Pancreas (tissue), 10 donors: ENCODE results near the gene DIDO1. TPM values are rescaled to one million over a fixed set of nuclear protein-coding genes. Genes with fewer than 3 reads are reported as not detected.
A peak's percentile ranks its signal among the peaks of the same experiment; 100 is the strongest.

Experiments
- ATAC-seq, 4 donors: fragments of 200-7000 bp; cut with Tn5 transposase; one replicate each; pipeline versions ENCODE4 v1.8.0 to v1.9.1; 2020; ENCODE audit warnings: mild to moderate bottlenecking in 4 of 4, moderate library complexity in 4 of 4
- DNase-seq, 6 donors: peaks; one replicate each; pipeline ENCODE4 v3.0.0-alpha.2; 2020
- FAIRE-seq: peaks from 2 replicates; lab custom pipeline; 2012; peaks lifted over from hg19 to GRCh38; lab: Jason Lieb, UNC
- H3K27ac ChIP-seq, 4 donors: fragments of 200-600 bp; sonication (generic); 1 replicate in 3 of 4; 2 replicates in 1 of 4; pipeline versions ENCODE4 v1.5.0 to v1.8.0; 2020
- H3K27me3 ChIP-seq, 4 donors: fragments of 200-600 bp; one replicate each; pipeline ENCODE4 v1.8.0; 2021
- H3K36me3 ChIP-seq, 3 donors: fragments of 200-600 bp; sonication (generic) in 1 of 3; one replicate each; pipeline versions ENCODE4 v1.5.0 to v1.8.0; 2020 to 2021
- H3K4me1 ChIP-seq, 3 donors: fragments of 200-600 bp; one replicate each; pipeline ENCODE4 v1.8.0; 2021
- H3K4me3 ChIP-seq, 4 donors: fragments of 200-600 bp; sonication (generic) in 2 of 4; one replicate each; pipeline versions ENCODE4 v1.5.0 to v1.8.0; 2020 to 2021
- H3K9me3 ChIP-seq, 4 donors: fragments of 200-600 bp; one replicate each; pipeline ENCODE4 v1.8.0; 2021
- CTCF ChIP-seq, 4 donors: fragments of 200-600 bp; sonication (generic) in 3 of 4; IDR thresholded peaks; one replicate each; pipeline versions ENCODE4 v1.5.0 to v1.8.0; 2021; ENCODE audit warnings: antibody characterized with exemption in 4 of 4
- WGBS, 2 donors: extraction: QIAGEN DNeasy Blood & Tissue Kit; methylation state at CpG; one replicate each; pipeline ENCODE4 v1.1.7; 2013; 5-methylcytosine and 5-hydroxymethylcytosine counted together
- intact Hi-C, 3 donors: fragments of 100-400 bp; cut with DNase I; formaldehyde crosslinking; loops; one replicate each; pipeline versions ENCODE4 v1.11.1 to v1.14.2; 2022
- polyA plus RNA-seq, 2 donors: library from polyadenylated mRNA; stranded (reverse); fragments of 200-250 nt; gene quantifications; one replicate each; pipeline ENCODE4 v1.2.3, GENCODE V29; 2013
- total RNA-seq, 6 donors: library from RNA; stranded (reverse); fragmentation: NEBNext Ultra II Directional in 4 of 6; extraction: Animal tissue kit (Norgen Biotek cat#: 25700) in 4 of 6; gene quantifications; one replicate each; pipeline versions ENCODE4 v1.2.1 to v1.2.4, GENCODE V29; 2021 to 2023
- donor health status: healthy with polysubstance abuse.
- donor health status: DM: no; HTN: no; CAD: no; lungs with moderate emphysema.
- donor health status: DM: no; HTN: no; CAD: no.
- donor health status: control.
- donor health status: control.
- donor health status: Bipolar disorder and iron deficiency.
- donor health status: DM: yes; HTN: yes; CAD: no.
- donor health status: DM: no; HTN: no; CAD: no.
- donor health status: DM: no; HTN: no; CAD: no.
- donor health status: DM: yes; HTN: yes; CAD: no.

The DIDO1 gene
- total and polyA plus RNA-seq, 8 donors, result 16.7 to 29.8 (median 18.5) TPM

- intact Hi-C loops, result loop anchor here in 1 of 3 donors (10.0 kb wide), 1 partner anchor 122 kb away; no protein-coding TSS in a partner anchor
- no peak for FAIRE-seq
- H3K4me1 ChIP-seq, result no peaks in the 10 kb centered on the region
- no peak for ATAC-seq
- H3K27ac ChIP-seq, result no peak overlapping the region
- TF ChIP-seq CTCF (IDR thresholded peaks at IDR 0.05), result no peak
- H3K36me3 ChIP-seq, result peaks cover 4 to 69% (median 48%) of the 10 kb centered on the region in 3 donors
- no peak for DNase-seq
- no peaks in the 10 kb centered on the region for H3K27me3 ChIP-seq
- 91 to 94% methylated on average over 25 of the region's 25 CpGs for WGBS, 2 donors
- no peak overlapping the region for H3K4me3 ChIP-seq
- H3K9me3 ChIP-seq, result no peaks in the 10 kb centered on the region
Measured at GRCh38 chr20:62892348-62893304, 33.7 kb downstream of the DIDO1 start.

- intact Hi-C loops, result loop anchor here in 1 of 3 donors (10.0 kb wide), 1 partner anchor 124 kb away; no protein-coding TSS in a partner anchor
- DNase-seq (no peak), ATAC-seq (no peak), FAIRE-seq (no peak)
- Histone ChIP-seq H3K4me1 (no peaks in the 10 kb centered on the region), H3K4me3 (no peak overlapping the region), H3K9me3 (no peaks in the 10 kb centered on the region), H3K27me3 (no peaks in the 10 kb centered on the region), H3K36me3 (peaks cover 4 to 75% (median 48%) of the 10 kb centered on the region in 3 donors), H3K27ac (no peak overlapping the region)
- WGBS, 2 donors, result 91 to 93% methylated on average over 15 of the region's 15 CpGs
- no peak for TF ChIP-seq CTCF (IDR thresholded peaks at IDR 0.05)
Measured at GRCh38 chr20:62891111-62891510, 35.2 kb downstream of the DIDO1 start.

GRCh38 chr20:62890444-62890843 lies 35.9 kb downstream of the DIDO1 start:
- no peak for FAIRE-seq
- Histone ChIP-seq H3K4me1 (no peaks in the 10 kb centered on the region), H3K27me3 (no peaks in the 10 kb centered on the region), H3K4me3 (no peak overlapping the region), H3K9me3 (no peaks in the 10 kb centered on the region), H3K36me3 (peaks cover 4 to 75% (median 48%) of the 10 kb centered on the region in 3 donors), H3K27ac (no peak overlapping the region)
- DNase-seq, result peak in 1 of 6 donors; percentile 18
- no peak for TF ChIP-seq CTCF (IDR thresholded peaks at IDR 0.05)
- intact Hi-C loops, result loop anchor here in 1 of 3 donors (10.0 kb wide), 1 partner anchor 124 kb away; no protein-coding TSS in a partner anchor
- no peak for ATAC-seq
- 91 to 96% methylated on average over 7 of the region's 7 CpGs for WGBS, 2 donors

DNA sequence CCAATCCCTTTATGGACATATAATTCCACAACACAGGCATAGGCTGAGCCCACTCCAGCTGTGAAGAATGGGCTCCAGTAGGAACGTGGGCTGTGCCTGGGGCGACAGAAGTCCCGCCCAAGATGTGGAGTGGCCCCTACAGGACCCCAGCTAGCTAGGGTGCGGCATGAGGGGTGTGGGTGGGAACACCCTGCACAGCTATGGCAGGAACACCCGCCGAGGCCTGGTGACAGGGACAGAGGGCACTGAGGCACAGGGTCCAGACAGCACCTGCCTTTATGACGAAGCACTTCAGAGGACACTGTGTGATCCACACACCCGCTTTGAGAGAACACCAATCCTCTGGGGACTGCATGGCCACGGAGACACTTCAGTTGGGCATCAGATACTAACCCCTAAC lies 36.4 kb downstream of the DIDO1 start:
- no peak for ATAC-seq
- Histone ChIP-seq H3K36me3 (peaks cover 4 to 75% (median 47%) of the 10 kb centered on the region in 3 donors), H3K9me3 (no peaks in the 10 kb centered on the region), H3K4me3 (no peak overlapping the region), H3K4me1 (no peaks in the 10 kb centered on the region), H3K27ac (no peak overlapping the region), H3K27me3 (no peaks in the 10 kb centered on the region)
- 94 to 96% methylated on average over 9 of the region's 9 CpGs for WGBS, 2 donors
- peak in 1 of 6 donors; percentile 29 for DNase-seq
- no peak for FAIRE-seq
- TF ChIP-seq CTCF (IDR thresholded peaks at IDR 0.05), result no peak
- intact Hi-C loops, result loop anchor here in 2 of 3 donors (5.0 to 10.0 kb wide), 2 partner anchors 112 to 125 kb away; no protein-coding TSS in a partner anchor
